OCI-LY7 (cell line): ENCODE data around the gene TPCN2. TPM values are rescaled to one million over a fixed set of nuclear protein-coding genes. Genes with fewer than 3 reads are reported as not detected.

Experiments
- BruUV-seq: library from RNA; stranded (reverse); fragments of 400-500 nt; replicated peaks from 2 replicates; lab custom pipeline; 2021; lab: Mats Ljungman, UMichigan
- CTCF ChIA-PET: fragments of 300-600 bp; sonication (Branson Sonifier 250); formaldehyde crosslinking; loops from one replicate; lab custom pipeline; 2022; ENCODE audit warnings: antibody characterized with exemption; ENCODE audit not compliant: unreplicated experiment; lab: Charles Lee
- POLR2A ChIA-PET: fragments of 300-600 bp; sonication (Branson Sonifier 250); formaldehyde crosslinking; loops from one replicate; lab custom pipeline; 2022; ENCODE audit warnings: antibody characterized with exemption; lab: Charles Lee
- DNase-seq: peaks from one replicate; pipeline ENCODE4 v3.0.0-alpha.2; 2015; ENCODE audit warnings: low spot score
- H2AFZ ChIP-seq: fragments of 200-600 bp; sonication (generic), shearing (Covaris generic); 2 replicates; pipeline ENCODE4 v1.6.1; 2014; ENCODE audit warnings: mild to moderate bottlenecking, antibody characterized with exemption, low read length, moderate library complexity
- H3K27ac ChIP-seq: fragments of 200-600 bp; sonication (generic); 2 replicates; pipeline ENCODE4 v1.5.1; 2014; ENCODE audit warnings: mixed run types, low read depth, mild to moderate bottlenecking, moderate library complexity, low read length, inconsistent platforms; ENCODE audit not compliant: poor library complexity, severe bottlenecking
- H3K36me3 ChIP-seq: fragments of 200-600 bp; sonication (generic); 2 replicates; pipeline ENCODE4 v1.6.1; 2014; ENCODE audit warnings: mild to moderate bottlenecking, antibody characterized with exemption, low read length, moderate library complexity, mixed read lengths; ENCODE audit not compliant: insufficient read depth
- H3K4me1 ChIP-seq: fragments of 200-600 bp; sonication (generic); 2 replicates; pipeline ENCODE4 v1.5.1; 2014; ENCODE audit warnings: mild to moderate bottlenecking, low read length; ENCODE audit not compliant: insufficient read depth, poor library complexity, severe bottlenecking
- H3K4me2 ChIP-seq: fragments of 200-600 bp; sonication (generic); 2 replicates; pipeline ENCODE4 v1.6.1; 2014; ENCODE audit warnings: mild to moderate bottlenecking, low read length
- H3K4me3 ChIP-seq: fragments of 200-600 bp; sonication (generic); 2 replicates; pipeline ENCODE4 v1.5.1; 2014; ENCODE audit warnings: mild to moderate bottlenecking, low read depth, low read length; ENCODE audit not compliant: poor library complexity, severe bottlenecking
- H3K79me2 ChIP-seq: fragments of 200-600 bp; sonication (generic); 2 replicates; pipeline ENCODE4 v1.6.1; 2016; ENCODE audit warnings: low read depth, mild to moderate bottlenecking, low read length, moderate library complexity, mixed read lengths; ENCODE audit not compliant: insufficient read depth
- H3K9me2 ChIP-seq: fragments of 200-600 bp; sonication (generic); 2 replicates; pipeline ENCODE4 v1.6.1; 2016; ENCODE audit warnings: mild to moderate bottlenecking, low read length, mixed read lengths; ENCODE audit not compliant: insufficient read depth
- H3K9me3 ChIP-seq: fragments of 200-600 bp; sonication (generic); 2 replicates; pipeline ENCODE4 v1.6.1; 2014; ENCODE audit warnings: mild to moderate bottlenecking, mixed run types, low read length, mixed read lengths
- H4K20me1 ChIP-seq: fragments of 200-600 bp; sonication (generic); 2 replicates; pipeline ENCODE4 v1.6.1; 2014; ENCODE audit warnings: mild to moderate bottlenecking, antibody characterized with exemption, low read length, moderate library complexity, mixed read lengths; ENCODE audit not compliant: insufficient read depth
- CTCF ChIP-seq: fragments of 200-600 bp; sonication (generic); conservative IDR thresholded peaks from 2 replicates; pipeline ENCODE4 v1.5.1; 2014; ENCODE audit warnings: mild to moderate bottlenecking, antibody characterized with exemption, low read length, moderate library complexity, mixed read lengths
- EZH2phosphoT487 ChIP-seq: fragments of 200-600 bp; sonication (generic); IDR thresholded peaks from 2 replicates; pipeline ENCODE4 v1.6.1; 2018; ENCODE audit warnings: low read depth, borderline replicate concordance, mild to moderate bottlenecking, mixed run types, antibody characterized with exemption, low read length, moderate library complexity, mixed read lengths
- intact Hi-C: fragments of 100-400 bp; cut with micrococcal nuclease; formaldehyde crosslinking; loops from one replicate; pipeline ENCODE4 v1.10.0; 2022; ENCODE audit not compliant: unreplicated experiment
- total RNA-seq, 2 experiments: library from RNA; depleted of rRNA in 1 of 2; stranded (reverse); fragments of >200 nt in 1 of 2; shearing (Covaris generic) in 1 of 2; gene quantifications; 2 replicates each; pipeline ENCODE4 v1.2.3, GENCODE V29; 2014 to 2022

Gene TPCN2
- total RNA-seq, 2 experiments from 2014 or later: 21.5 to 65.2 TPM

- no TSS peak for BruUV-seq
- H3K9me3 ChIP-seq: no peaks in the 10 kb centered on the region
- no peaks in the 10 kb centered on the region for H3K9me2 ChIP-seq
- no peak overlapping the region for H3K27ac ChIP-seq
- intact Hi-C loops: no loop called here
- no peaks in the 10 kb centered on the region for H3K36me3 ChIP-seq
- TF ChIP-seq EZH2phosphoT487 (no peak), CTCF (no peak)
- H4K20me1 ChIP-seq: no peaks in the 10 kb centered on the region
- H2AFZ ChIP-seq: no peak overlapping the region
- H3K79me2 ChIP-seq: no peaks in the 10 kb centered on the region
- H3K4me2 ChIP-seq: no peak overlapping the region
- ChIA-PET POLR2A (interaction anchor here (0.7 kb wide), 1 partner anchor 538 kb away, joined by 3 read pairs; no protein-coding TSS in a partner anchor), CTCF (no interaction called here)
- no peaks in the 10 kb centered on the region for H3K4me1 ChIP-seq
- DNase-seq: no peak
- no peak overlapping the region for H3K4me3 ChIP-seq
Observed at GRCh38 chr11:69106031-69106811, 57.5 kb downstream of the TPCN2 start.

GRCh38 chr11:69107413-69107812 is 58.7 kb downstream of the TPCN2 start:
- H3K36me3 ChIP-seq: no peaks in the 10 kb centered on the region
- TF ChIP-seq CTCF (no peak), EZH2phosphoT487 (no peak)
- H3K79me2 ChIP-seq: no peaks in the 10 kb centered on the region
- no peak overlapping the region for H3K4me3 ChIP-seq
- no peak for DNase-seq
- CTCF ChIA-PET: no interaction called here
- no peak overlapping the region for H2AFZ ChIP-seq
- intact Hi-C loops: no loop called here
- H3K4me1 ChIP-seq: no peaks in the 10 kb centered on the region
- H3K4me2 ChIP-seq: no peak overlapping the region
- no peaks in the 10 kb centered on the region for H3K9me3 ChIP-seq
- BruUV-seq: no TSS peak
- POLR2A ChIA-PET: no interaction called here
- no peaks in the 10 kb centered on the region for H3K9me2 ChIP-seq
- H3K27ac ChIP-seq: no peak overlapping the region
- H4K20me1 ChIP-seq: no peaks in the 10 kb centered on the region

- intact Hi-C loops: no loop called here
- no peaks in the 10 kb centered on the region for H3K9me3 ChIP-seq
- DNase-seq: no peak
- POLR2A ChIA-PET: no interaction called here
- H3K27ac ChIP-seq: no peak overlapping the region
- no peak overlapping the region for H2AFZ ChIP-seq
- H3K4me3 ChIP-seq: no peak overlapping the region
- H3K36me3 ChIP-seq: no peaks in the 10 kb centered on the region
- CTCF ChIA-PET: no interaction called here
- no peaks in the 10 kb centered on the region for H4K20me1 ChIP-seq
- TF ChIP-seq CTCF (no peak), EZH2phosphoT487 (no peak)
- no peaks in the 10 kb centered on the region for H3K79me2 ChIP-seq
- H3K4me2 ChIP-seq: no peak overlapping the region
- BruUV-seq: no TSS peak
- no peaks in the 10 kb centered on the region for H3K9me2 ChIP-seq
- no peaks in the 10 kb centered on the region for H3K4me1 ChIP-seq
Observed at GRCh38 chr11:69108030-69108429, 59.3 kb downstream of the TPCN2 start.
